Measurements from ENCODE around the gene CTSO. TPM values are rescaled to one million over a fixed set of nuclear protein-coding genes. Genes with fewer than 3 reads are reported as not detected.

CTSO gene
- total RNA-seq, 1 experiment from 2014 or later = 0.57 TPM

DNA sequence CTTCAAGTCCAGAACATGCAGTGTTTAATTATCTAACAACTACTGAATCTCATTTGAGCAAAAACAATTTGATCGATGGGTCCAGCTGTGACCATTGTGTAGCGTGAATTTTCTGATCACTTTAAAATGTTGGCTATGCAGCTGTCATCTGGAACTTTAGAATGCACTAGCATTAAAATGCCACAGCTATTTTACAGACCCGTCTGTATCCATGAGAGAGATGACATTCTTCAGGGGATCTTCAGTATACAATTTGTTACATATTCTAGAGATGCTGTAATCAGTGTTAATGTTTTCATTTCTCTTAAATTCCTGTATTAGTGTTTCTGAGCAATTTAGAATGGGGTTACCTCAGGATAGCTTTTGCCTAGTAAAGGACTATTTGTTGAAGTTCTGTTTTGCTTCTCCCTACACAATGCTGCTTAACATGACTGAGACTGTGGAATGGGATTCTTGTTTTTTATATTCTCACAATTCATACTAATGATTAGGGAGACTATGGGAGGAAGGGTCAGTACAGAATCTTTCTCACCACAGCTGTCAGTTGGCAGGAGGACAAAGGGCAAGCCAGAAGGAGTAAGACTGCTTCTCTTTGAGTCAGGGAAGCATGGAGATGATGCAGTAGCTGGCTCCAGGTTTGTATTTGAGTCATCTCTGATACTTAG lies 13.2 kb upstream of the CTSO start (continued):
- TF ChIP-seq TCF7L2 (IDR thresholded peaks at IDR 0.05; ENCODE audit: borderline replicate concordance, extremely low read depth, insufficient read depth, insufficient read length) = no peak
- TF ChIP-seq, protein P1, sequence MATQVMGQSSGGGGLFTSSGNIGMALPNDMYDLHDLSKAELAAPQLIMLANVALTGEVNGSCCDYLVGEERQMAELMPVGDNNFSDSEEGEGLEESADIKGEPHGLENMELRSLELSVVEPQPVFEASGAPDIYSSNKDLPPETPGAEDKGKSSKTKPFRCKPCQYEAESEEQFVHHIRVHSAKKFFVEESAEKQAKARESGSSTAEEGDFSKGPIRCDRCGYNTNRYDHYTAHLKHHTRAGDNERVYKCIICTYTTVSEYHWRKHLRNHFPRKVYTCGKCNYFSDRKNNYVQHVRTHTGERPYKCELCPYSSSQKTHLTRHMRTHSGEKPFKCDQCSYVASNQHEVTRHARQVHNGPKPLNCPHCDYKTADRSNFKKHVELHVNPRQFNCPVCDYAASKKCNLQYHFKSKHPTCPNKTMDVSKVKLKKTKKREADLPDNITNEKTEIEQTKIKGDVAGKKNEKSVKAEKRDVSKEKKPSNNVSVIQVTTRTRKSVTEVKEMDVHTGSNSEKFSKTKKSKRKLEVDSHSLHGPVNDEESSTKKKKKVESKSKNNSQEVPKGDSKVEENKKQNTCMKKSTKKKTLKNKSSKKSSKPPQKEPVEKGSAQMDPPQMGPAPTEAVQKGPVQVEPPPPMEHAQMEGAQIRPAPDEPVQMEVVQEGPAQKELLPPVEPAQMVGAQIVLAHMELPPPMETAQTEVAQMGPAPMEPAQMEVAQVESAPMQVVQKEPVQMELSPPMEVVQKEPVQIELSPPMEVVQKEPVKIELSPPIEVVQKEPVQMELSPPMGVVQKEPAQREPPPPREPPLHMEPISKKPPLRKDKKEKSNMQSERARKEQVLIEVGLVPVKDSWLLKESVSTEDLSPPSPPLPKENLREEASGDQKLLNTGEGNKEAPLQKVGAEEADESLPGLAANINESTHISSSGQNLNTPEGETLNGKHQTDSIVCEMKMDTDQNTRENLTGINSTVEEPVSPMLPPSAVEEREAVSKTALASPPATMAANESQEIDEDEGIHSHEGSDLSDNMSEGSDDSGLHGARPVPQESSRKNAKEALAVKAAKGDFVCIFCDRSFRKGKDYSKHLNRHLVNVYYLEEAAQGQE (IDR thresholded peaks at IDR 0.05; ENCODE audit: low read depth) = no peak

DNA sequence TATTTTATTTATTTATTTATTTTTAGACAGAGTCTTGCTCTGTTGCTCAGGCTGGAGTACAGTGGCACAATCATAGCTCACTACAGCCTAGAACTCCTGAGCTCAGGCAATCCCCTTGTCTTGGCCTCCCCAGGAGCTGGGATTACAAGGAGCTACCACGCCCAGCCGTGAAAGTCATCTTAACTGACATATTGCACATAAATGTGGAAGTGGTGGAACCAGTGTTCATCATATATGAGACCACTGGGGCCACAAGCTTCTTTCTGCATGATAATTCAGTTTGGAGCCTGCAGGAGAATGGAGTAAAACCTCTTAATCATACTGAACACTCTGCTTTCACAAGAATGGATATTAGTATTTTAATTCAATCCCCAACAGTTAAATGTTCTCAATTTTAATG lies 12.5 kb upstream of the CTSO start:
- no peak overlapping the region for H3K4me2 ChIP-seq (ENCODE audit: low read length)
- no peak for ATAC-seq
- H3K4me3 ChIP-seq (replicated peaks in 1 of 2; ENCODE audit: low read depth in 1 of 2, low read length in 2 of 2) = no peak overlapping the region
- H3K9ac ChIP-seq (ENCODE audit: low read length) = no peak overlapping the region
- BruUV-seq (replicated peaks) = no TSS peak
- H3K27ac ChIP-seq (ENCODE audit: low read depth, low read length) = no peak overlapping the region
- no peaks in the 10 kb centered on the region for H3K27me3 ChIP-seq (ENCODE audit: insufficient read depth, low read length)
- no peak for DNase-seq (ENCODE audit: low read depth, low spot score)
- H2AFZ ChIP-seq (ENCODE audit: low read depth, low read length, poor library complexity, severe bottlenecking) = no peak overlapping the region
- H3K79me2 ChIP-seq (ENCODE audit: insufficient read depth, low read length) = no peaks in the 10 kb centered on the region
- intact Hi-C loops (cut with micrococcal nuclease) = no loop called here
- ChIA-PET RAD21 (ENCODE audit: low non-redundant PET in 1 of 2, low total read pairs in 2 of 2, uncharacterized antibody in 2 of 2, unreplicated experiment in 2 of 2) (no interaction called here), POLR2A (no interaction called here), CTCF (no interaction called here)
- no peaks in the 10 kb centered on the region for H3K36me3 ChIP-seq (ENCODE audit: control insufficient read depth in 1 of 2, insufficient read depth in 2 of 2, low read length in 2 of 2)
- TF ChIP-seq CBX3 (IDR thresholded peaks at IDR 0.05; ENCODE audit: low read depth) (no peak), EZH2phosphoT487 (IDR thresholded peaks at IDR 0.05; ENCODE audit: borderline replicate concordance) (no peak), TCF7L2 (IDR thresholded peaks at IDR 0.05; ENCODE audit: borderline replicate concordance, extremely low read depth, insufficient read depth, insufficient read length) (no peak), EZH2 (IDR thresholded peaks at IDR 0.05) (no peak), YY1 (IDR thresholded peaks at IDR 0.05; ENCODE audit: extremely low read depth, insufficient replicate concordance, low read depth, low read length) (no peak), FOSL1 (IDR thresholded peaks at IDR 0.05; ENCODE audit: low read depth) (no peak), SRF (IDR thresholded peaks at IDR 0.05; ENCODE audit: low read depth) (no peak), ELF1 (IDR thresholded peaks at IDR 0.05; ENCODE audit: borderline replicate concordance, low read depth) (no peak), ZFX (IDR thresholded peaks at IDR 0.05) (no peak), POLR2AphosphoS5 (IDR thresholded peaks at IDR 0.05; ENCODE audit: low read depth, low read length) (no peak)
- TF ChIP-seq, protein P2, sequence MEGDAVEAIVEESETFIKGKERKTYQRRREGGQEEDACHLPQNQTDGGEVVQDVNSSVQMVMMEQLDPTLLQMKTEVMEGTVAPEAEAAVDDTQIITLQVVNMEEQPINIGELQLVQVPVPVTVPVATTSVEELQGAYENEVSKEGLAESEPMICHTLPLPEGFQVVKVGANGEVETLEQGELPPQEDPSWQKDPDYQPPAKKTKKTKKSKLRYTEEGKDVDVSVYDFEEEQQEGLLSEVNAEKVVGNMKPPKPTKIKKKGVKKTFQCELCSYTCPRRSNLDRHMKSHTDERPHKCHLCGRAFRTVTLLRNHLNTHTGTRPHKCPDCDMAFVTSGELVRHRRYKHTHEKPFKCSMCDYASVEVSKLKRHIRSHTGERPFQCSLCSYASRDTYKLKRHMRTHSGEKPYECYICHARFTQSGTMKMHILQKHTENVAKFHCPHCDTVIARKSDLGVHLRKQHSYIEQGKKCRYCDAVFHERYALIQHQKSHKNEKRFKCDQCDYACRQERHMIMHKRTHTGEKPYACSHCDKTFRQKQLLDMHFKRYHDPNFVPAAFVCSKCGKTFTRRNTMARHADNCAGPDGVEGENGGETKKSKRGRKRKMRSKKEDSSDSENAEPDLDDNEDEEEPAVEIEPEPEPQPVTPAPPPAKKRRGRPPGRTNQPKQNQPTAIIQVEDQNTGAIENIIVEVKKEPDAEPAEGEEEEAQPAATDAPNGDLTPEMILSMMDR (IDR thresholded peaks at IDR 0.05 in 2 of 3, conservative IDR thresholded peaks at IDR 0.05 in 1 of 3; ENCODE audit: borderline replicate concordance in 1 of 3, insufficient read depth in 1 of 3, low read depth in 2 of 3, low read length in 2 of 3) = no peak
- TF ChIP-seq, protein P3, sequence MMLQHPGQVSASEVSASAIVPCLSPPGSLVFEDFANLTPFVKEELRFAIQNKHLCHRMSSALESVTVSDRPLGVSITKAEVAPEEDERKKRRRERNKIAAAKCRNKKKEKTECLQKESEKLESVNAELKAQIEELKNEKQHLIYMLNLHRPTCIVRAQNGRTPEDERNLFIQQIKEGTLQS (IDR thresholded peaks at IDR 0.05) = no peak
- TF ChIP-seq, protein P1 (IDR thresholded peaks at IDR 0.05; ENCODE audit: low read depth) = no peak
- TF ChIP-seq, protein P4, sequence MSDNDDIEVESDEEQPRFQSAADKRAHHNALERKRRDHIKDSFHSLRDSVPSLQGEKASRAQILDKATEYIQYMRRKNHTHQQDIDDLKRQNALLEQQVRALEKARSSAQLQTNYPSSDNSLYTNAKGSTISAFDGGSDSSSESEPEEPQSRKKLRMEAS (IDR thresholded peaks at IDR 0.05) = no peak
- H3K4me1 ChIP-seq (ENCODE audit: control insufficient read depth in 1 of 2, insufficient read depth in 2 of 2, low read length in 2 of 2) = no peaks in the 10 kb centered on the region
- H3K9me3 ChIP-seq (ENCODE audit: control insufficient read depth in 1 of 2, insufficient read depth in 1 of 2, low read depth in 1 of 2, low read length in 2 of 2) = no peaks in the 10 kb centered on the region
- H4K20me1 ChIP-seq (ENCODE audit: insufficient read depth) = no peaks in the 10 kb centered on the region
- H3K9me2 ChIP-seq (ENCODE audit: insufficient read depth) = no peaks in the 10 kb centered on the region

Measured in HCT116 (cell line).